Uterus (tissue), 4 donors: ENCODE results near the gene MTO1. TPM values are rescaled to one million over a fixed set of nuclear protein-coding genes. Genes with fewer than 3 reads are reported as not detected.
"Not testable (repeated sequence)": the region's sequence is repeated elsewhere in the genome, so short reads cannot be mapped to it uniquely, and the experiment has no call there.

Experiments
- DNase-seq, 2 donors: peaks; one replicate each; pipeline ENCODE4 v3.0.0-alpha.2; 2019 to 2020
- H3K27ac ChIP-seq, 2 donors: fragments of 200-600 bp; sonication (generic); 1 replicate in 1 of 2; 2 replicates in 1 of 2; pipeline ENCODE4 v1.5.1; 2016 to 2018
- H3K27me3 ChIP-seq, 2 donors: fragments of 200-600 bp; sonication (generic); one replicate each; pipeline ENCODE4 v1.5.1; 2018 to 2019; ENCODE audit warnings: control low read depth in 1 of 2
- H3K36me3 ChIP-seq, 2 donors: fragments of 200-600 bp; sonication (generic); one replicate each; pipeline ENCODE4 v1.5.1; 2019; ENCODE audit warnings: control low read depth in 1 of 2
- H3K4me1 ChIP-seq, 2 donors: fragments of 200-600 bp; sonication (generic); one replicate each; pipeline ENCODE4 v1.5.1; 2018 to 2019; ENCODE audit warnings: control low read depth in 1 of 2
- H3K4me3 ChIP-seq, 2 donors: fragments of 200-600 bp; sonication (generic); 1 replicate in 1 of 2; 2 replicates in 1 of 2; pipeline ENCODE4 v1.5.1; 2018 to 2019; ENCODE audit warnings: mild to moderate bottlenecking in 1 of 2
- H3K9me3 ChIP-seq, 2 donors: fragments of 200-600 bp; sonication (generic); one replicate each; pipeline ENCODE4 v1.5.1; 2019; ENCODE audit warnings: control low read depth in 1 of 2
- CTCF ChIP-seq, 4 experiments: fragments of 200-600 bp in 2 of 4; fragments of 450-650 bp in 2 of 4; sonication (generic) in 2 of 4; IDR thresholded peaks; one replicate each; pipeline ENCODE4 v1.5.1; 2016 to 2019; ENCODE audit warnings: antibody characterized with exemption in 4 of 4, mild to moderate bottlenecking in 2 of 4, moderate library complexity in 1 of 4
- POLR2A ChIP-seq, 2 donors: fragments of 450-650 bp; IDR thresholded peaks; one replicate each; pipeline ENCODE4 v1.6.1; 2016; ENCODE audit warnings: antibody characterized with exemption in 2 of 2, mild to moderate bottlenecking in 1 of 2, moderate library complexity in 1 of 2
- intact Hi-C: fragments of 100-400 bp; cut with DNase I; formaldehyde crosslinking; loops from one replicate; pipeline ENCODE4 v1.15.1; 2023; ENCODE audit warnings: low total_unique reads
- total RNA-seq, 4 donors: library from RNA; depleted of rRNA in 3 of 4; stranded (reverse); fragments of >200 nt in 3 of 4; gene quantifications; one replicate each; pipeline versions ENCODE4 v1.1.0 to v1.2.4, GENCODE V29; 2014 to 2023
- donor health status: DM: yes; HTN: yes; CAD: no.

Gene MTO1
- total RNA-seq, 4 donors from 2014 or later, result 13.3 to 38.3 (median 26.8) TPM

GRCh38 chr6:73504160-73504559 is 42.6 kb downstream of the MTO1 start:
- Histone ChIP-seq H3K4me3 (no peak overlapping the region), H3K36me3 (no peaks in the 10 kb centered on the region), H3K4me1 (no peaks in the 10 kb centered on the region), H3K9me3 (no peaks in the 10 kb centered on the region), H3K27me3 (no peaks in the 10 kb centered on the region), H3K27ac (no peak overlapping the region)
- no peak for TF ChIP-seq POLR2A (IDR thresholded peaks at IDR 0.05)
- TF ChIP-seq CTCF (IDR thresholded peaks at IDR 0.05), result no peak
- DNase-seq, result no peak
- intact Hi-C loops, result no loop called here

- DNase-seq, result no peak
- Histone ChIP-seq H3K4me1 (no peaks in the 10 kb centered on the region), H3K27ac (no peak overlapping the region), H3K36me3 (no peaks in the 10 kb centered on the region), H3K27me3 (no peaks in the 10 kb centered on the region), H3K9me3 (no peaks in the 10 kb centered on the region), H3K4me3 (no peak overlapping the region)
- intact Hi-C loops, result no loop called here
- TF ChIP-seq POLR2A (IDR thresholded peaks at IDR 0.05) (no peak), CTCF (IDR thresholded peaks at IDR 0.05) (no peak)
Measured at GRCh38 chr6:73505142-73505541, 43.6 kb downstream of the MTO1 start.

GRCh38 chr6:73505705-73506104 is 44.2 kb downstream of the MTO1 start:
- H3K27me3 ChIP-seq, H3K27ac ChIP-seq, DNase-seq, intact Hi-C loops, H3K9me3 ChIP-seq, H3K4me1 ChIP-seq, H3K4me3 ChIP-seq, H3K36me3 ChIP-seq: not testable (repeated sequence)

GRCh38 chr6:73506246-73506645 is 44.7 kb downstream of the MTO1 start:
- intact Hi-C loops, result no loop called here
- H3K27me3 ChIP-seq, result no peaks in the 10 kb centered on the region
- H3K4me3 ChIP-seq, result no peak overlapping the region
- DNase-seq, result no peak
- no peaks in the 10 kb centered on the region for H3K36me3 ChIP-seq
- TF ChIP-seq CTCF (IDR thresholded peaks at IDR 0.05) (no peak), POLR2A (IDR thresholded peaks at IDR 0.05) (no peak)
- no peaks in the 10 kb centered on the region for H3K4me1 ChIP-seq
- no peaks in the 10 kb centered on the region for H3K9me3 ChIP-seq
- no peak overlapping the region for H3K27ac ChIP-seq

- no peaks in the 10 kb centered on the region for H3K4me1 ChIP-seq
- no peak for DNase-seq
- H3K36me3 ChIP-seq, result no peaks in the 10 kb centered on the region
- no peaks in the 10 kb centered on the region for H3K27me3 ChIP-seq
- intact Hi-C loops, result no loop called here
- H3K4me3 ChIP-seq, result no peak overlapping the region
- no peak for TF ChIP-seq POLR2A (IDR thresholded peaks at IDR 0.05)
- TF ChIP-seq CTCF (IDR thresholded peaks at IDR 0.05), result no peak
- H3K9me3 ChIP-seq, result no peaks in the 10 kb centered on the region
- no peak overlapping the region for H3K27ac ChIP-seq
Measured at GRCh38 chr6:73508776-73509175, 47.2 kb downstream of the MTO1 start.

- DNase-seq, result no peak
- no peak for TF ChIP-seq CTCF (IDR thresholded peaks at IDR 0.05)
- TF ChIP-seq POLR2A (IDR thresholded peaks at IDR 0.05), result no peak
- intact Hi-C loops, result no loop called here
- no peak overlapping the region for H3K27ac ChIP-seq
- H3K4me1 ChIP-seq, result no peaks in the 10 kb centered on the region
- no peaks in the 10 kb centered on the region for H3K27me3 ChIP-seq
- H3K9me3 ChIP-seq, result no peaks in the 10 kb centered on the region
- no peaks in the 10 kb centered on the region for H3K36me3 ChIP-seq
- no peak overlapping the region for H3K4me3 ChIP-seq
Measured at GRCh38 chr6:73509851-73510250, 48.3 kb downstream of the MTO1 start.
